ENCODE measurements around the gene RAI2.

- TF ChIP-seq EZH2phosphoT487 (IDR thresholded peaks at IDR 0.05; ENCODE audit: borderline replicate concordance) (no peak), CTCF (conservative IDR thresholded peaks at IDR 0.05; ENCODE audit: low read length) (no peak)
Observed at GRCh38 chrX:17758382-17758781, 102.7 kb downstream of the RAI2 start.

All from Loucy (cell line).